MCF 10A (cell line): ENCODE data around the gene TRPV2. TPM values are rescaled to one million over a fixed set of nuclear protein-coding genes. Genes with fewer than 3 reads are reported as not detected.
A peak's percentile ranks its signal among the peaks of the same experiment; 100 is the strongest.
"Not testable (repeated sequence)": the region's sequence is repeated elsewhere in the genome, so short reads cannot be mapped to it uniquely, and the experiment has no call there.

Experiments
- BruUV-seq: library from RNA; stranded (reverse); fragments of 400-500 nt; replicated peaks from 2 replicates; lab custom pipeline; 2021; lab: Mats Ljungman, UMichigan
- CTCF ChIA-PET: fragments of 300-600 bp; sonication (Branson Sonifier 250); formaldehyde crosslinking; extraction: SDS; loops from one replicate; lab custom pipeline; 2021; ENCODE audit warnings: antibody characterized with exemption, inconsistent platforms; lab: Yijun Ruan, JAX
- POLR2A ChIA-PET: fragments of 300-600, 350-650 bp; sonication (Branson Sonifier 250); formaldehyde crosslinking; extraction: SDS; loops from one replicate; lab custom pipeline; 2020; ENCODE audit warnings: antibody characterized with exemption, inconsistent platforms; lab: Yijun Ruan, JAX
- DNase-seq: peaks from one replicate; pipeline ENCODE4 v3.0.0-alpha.2; 2018; ENCODE audit not compliant: unreplicated experiment
- H3K27ac Mint-ChIP-seq: one replicate; pipeline ENCODE4 v1.8.0; 2022; ENCODE audit warnings: mild to moderate bottlenecking, low read depth, mixed read lengths; ENCODE audit not compliant: unreplicated experiment
- H3K27me3 Mint-ChIP-seq: one replicate; pipeline ENCODE4 v1.8.0; 2022; ENCODE audit warnings: mixed read lengths; ENCODE audit not compliant: insufficient read depth, unreplicated experiment
- H3K36me3 Mint-ChIP-seq: one replicate; pipeline ENCODE4 v1.8.0; 2022; ENCODE audit warnings: mild to moderate bottlenecking, moderate library complexity, mixed read lengths; ENCODE audit not compliant: insufficient read depth, unreplicated experiment
- H3K4me1 Mint-ChIP-seq: one replicate; pipeline ENCODE4 v1.8.0; 2022; ENCODE audit warnings: mixed read lengths; ENCODE audit not compliant: insufficient read depth, unreplicated experiment
- H3K4me3 Mint-ChIP-seq: one replicate; pipeline ENCODE4 v1.8.0; 2022; ENCODE audit warnings: mild to moderate bottlenecking, moderate library complexity, mixed read lengths; ENCODE audit not compliant: unreplicated experiment
- H3K9me3 Mint-ChIP-seq: one replicate; pipeline ENCODE4 v1.8.0; 2022; ENCODE audit warnings: mixed read lengths; ENCODE audit not compliant: unreplicated experiment
- intact Hi-C: fragments of 100-400 bp; cut with micrococcal nuclease; formaldehyde crosslinking; loops from 2 replicates; pipeline ENCODE4 v1.14.1; 2022
- total RNA-seq: library from RNA; stranded (reverse); gene quantifications from 2 replicates; pipeline ENCODE4 v1.2.3, GENCODE V29; 2022
- TF ChIP-seq, protein P1 (sequence below): fragments of 200-600 bp; IDR thresholded peaks from one replicate; pipeline ENCODE4 v1.8.0; 2022; ENCODE audit warnings: antibody characterized with exemption, mild to moderate bottlenecking; ENCODE audit not compliant: unreplicated experiment

The TRPV2 gene
- total RNA-seq, 1 experiment from 2014 or later, result not detected

DNA sequence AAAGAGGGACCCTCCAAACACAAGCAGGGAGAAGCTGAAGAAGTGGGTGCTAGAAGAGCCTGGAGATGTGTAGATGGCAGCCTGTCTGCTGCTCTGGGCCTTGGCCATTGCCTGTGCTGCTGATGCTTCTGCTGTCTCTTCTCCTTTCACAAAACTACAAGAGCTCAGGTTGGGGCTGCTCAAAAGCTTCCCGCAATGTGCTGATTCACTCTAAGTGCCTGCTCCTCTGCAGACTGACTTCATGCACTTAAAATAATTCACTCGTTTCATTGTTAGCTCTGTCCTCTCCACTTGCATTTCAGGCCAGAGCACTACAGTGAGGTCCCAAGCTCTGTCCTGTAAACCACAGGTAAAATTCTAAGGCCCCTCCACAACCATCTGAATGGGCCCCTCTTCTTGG, 18.7 kb upstream of the TRPV2 start:
- H3K4me1 Mint-ChIP-seq, CTCF ChIA-PET, H3K36me3 Mint-ChIP-seq, H3K27me3 Mint-ChIP-seq, H3K9me3 Mint-ChIP-seq, BruUV-seq, intact Hi-C loops, H3K27ac Mint-ChIP-seq, H3K4me3 Mint-ChIP-seq, DNase-seq: not testable (repeated sequence)
- POLR2A ChIA-PET, result interaction anchor here (0.9 kb wide), 1 partner anchor 48 kb away, joined by 3 read pairs; no protein-coding TSS in a partner anchor

DNA sequence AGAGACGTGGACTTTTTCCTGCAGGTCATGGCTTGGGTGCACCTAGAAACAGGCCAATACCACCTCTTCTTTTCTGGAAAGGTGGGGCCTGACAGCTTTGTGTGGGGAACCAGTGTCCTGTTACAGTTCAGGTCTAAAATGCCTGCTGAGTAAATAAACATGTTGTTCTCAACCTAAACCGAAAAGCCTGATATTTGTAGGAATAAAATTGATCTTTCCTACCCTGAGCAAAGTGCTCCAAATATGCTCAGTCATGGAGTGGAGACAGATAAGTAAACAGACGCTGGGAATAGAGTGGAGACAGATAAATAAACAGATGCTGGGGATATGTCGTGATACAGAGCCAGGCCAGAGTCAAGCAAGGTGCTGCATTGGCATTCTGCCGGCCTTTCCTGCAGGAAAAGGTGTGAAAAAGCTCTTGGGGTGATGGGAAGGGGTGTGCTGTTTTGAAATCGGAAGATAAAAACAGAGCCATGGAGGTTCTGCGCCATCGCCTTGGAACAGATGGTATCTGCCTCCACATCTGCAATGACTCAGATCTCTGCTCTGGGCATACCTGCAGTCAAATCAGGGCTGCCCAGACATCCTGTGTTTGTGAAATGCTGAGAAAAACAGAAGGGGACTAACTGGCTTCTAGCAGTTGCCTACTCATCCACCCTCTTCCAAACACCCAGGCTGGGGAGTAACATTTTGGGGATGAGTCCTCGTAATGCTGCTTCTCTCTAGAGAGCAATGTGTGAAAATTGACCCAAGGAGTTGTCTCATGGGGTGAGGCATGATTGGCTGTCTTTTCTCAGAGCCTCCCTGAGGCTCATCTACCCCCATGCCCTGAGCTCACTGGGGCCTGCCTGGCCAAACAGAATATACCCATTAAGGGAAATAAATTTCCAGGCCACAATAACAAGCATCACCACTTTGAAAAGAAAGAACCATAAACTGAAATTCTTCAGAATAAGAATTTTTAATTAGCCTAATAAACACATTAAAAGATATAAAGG, 16.8 kb upstream of the TRPV2 start:
- peak; percentile 57 for DNase-seq
- ChIA-PET POLR2A (interaction anchor here (1.2 kb wide), 2 partner anchors 26 to 40 kb away, joined by 4 to 8 read pairs; no protein-coding TSS in a partner anchor), CTCF (interaction anchor here (1.1 kb wide), 1 partner anchor 11 kb away, joined by 4 read pairs; no protein-coding TSS in a partner anchor)
- H3K4me1 Mint-ChIP-seq, result peaks cover 9% of the 10 kb centered on the region
- no peaks in the 10 kb centered on the region for H3K27me3 Mint-ChIP-seq
- no peaks in the 10 kb centered on the region for H3K9me3 Mint-ChIP-seq
- no peak overlapping the region for H3K4me3 Mint-ChIP-seq
- TF ChIP-seq, protein P1, sequence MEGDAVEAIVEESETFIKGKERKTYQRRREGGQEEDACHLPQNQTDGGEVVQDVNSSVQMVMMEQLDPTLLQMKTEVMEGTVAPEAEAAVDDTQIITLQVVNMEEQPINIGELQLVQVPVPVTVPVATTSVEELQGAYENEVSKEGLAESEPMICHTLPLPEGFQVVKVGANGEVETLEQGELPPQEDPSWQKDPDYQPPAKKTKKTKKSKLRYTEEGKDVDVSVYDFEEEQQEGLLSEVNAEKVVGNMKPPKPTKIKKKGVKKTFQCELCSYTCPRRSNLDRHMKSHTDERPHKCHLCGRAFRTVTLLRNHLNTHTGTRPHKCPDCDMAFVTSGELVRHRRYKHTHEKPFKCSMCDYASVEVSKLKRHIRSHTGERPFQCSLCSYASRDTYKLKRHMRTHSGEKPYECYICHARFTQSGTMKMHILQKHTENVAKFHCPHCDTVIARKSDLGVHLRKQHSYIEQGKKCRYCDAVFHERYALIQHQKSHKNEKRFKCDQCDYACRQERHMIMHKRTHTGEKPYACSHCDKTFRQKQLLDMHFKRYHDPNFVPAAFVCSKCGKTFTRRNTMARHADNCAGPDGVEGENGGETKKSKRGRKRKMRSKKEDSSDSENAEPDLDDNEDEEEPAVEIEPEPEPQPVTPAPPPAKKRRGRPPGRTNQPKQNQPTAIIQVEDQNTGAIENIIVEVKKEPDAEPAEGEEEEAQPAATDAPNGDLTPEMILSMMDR, result no peak
- no peaks in the 10 kb centered on the region for H3K36me3 Mint-ChIP-seq
- intact Hi-C loops, result no loop called here
- no TSS peak for BruUV-seq
- H3K27ac Mint-ChIP-seq, result peak overlapping the region; percentile 44

DNA sequence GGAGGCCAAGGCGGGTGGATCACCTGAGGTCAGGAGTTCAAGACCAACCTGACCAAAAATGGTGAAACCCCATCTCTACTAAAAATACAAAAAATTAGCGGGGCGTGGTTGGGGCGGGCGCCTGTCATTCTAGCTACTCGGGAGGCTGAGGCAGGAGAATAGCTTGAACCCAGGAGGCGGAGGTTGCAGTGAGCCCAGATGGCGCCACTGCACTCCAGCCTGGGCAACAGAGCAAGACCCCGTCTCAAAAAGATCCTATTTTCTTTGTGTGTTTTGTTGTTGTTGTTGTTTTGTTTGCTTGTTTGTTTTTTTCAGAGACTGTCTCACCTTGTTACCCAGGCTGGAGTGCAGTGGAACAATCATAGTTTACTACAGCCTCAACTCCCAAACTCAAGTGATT, 11.5 kb upstream of the TRPV2 start:
- BruUV-seq, H3K36me3 Mint-ChIP-seq, H3K27me3 Mint-ChIP-seq, intact Hi-C loops, H3K9me3 Mint-ChIP-seq, POLR2A ChIA-PET, DNase-seq, CTCF ChIA-PET, H3K27ac Mint-ChIP-seq, H3K4me3 Mint-ChIP-seq: not testable (repeated sequence)
- H3K4me1 Mint-ChIP-seq, result peaks cover 13% of the 10 kb centered on the region

DNA sequence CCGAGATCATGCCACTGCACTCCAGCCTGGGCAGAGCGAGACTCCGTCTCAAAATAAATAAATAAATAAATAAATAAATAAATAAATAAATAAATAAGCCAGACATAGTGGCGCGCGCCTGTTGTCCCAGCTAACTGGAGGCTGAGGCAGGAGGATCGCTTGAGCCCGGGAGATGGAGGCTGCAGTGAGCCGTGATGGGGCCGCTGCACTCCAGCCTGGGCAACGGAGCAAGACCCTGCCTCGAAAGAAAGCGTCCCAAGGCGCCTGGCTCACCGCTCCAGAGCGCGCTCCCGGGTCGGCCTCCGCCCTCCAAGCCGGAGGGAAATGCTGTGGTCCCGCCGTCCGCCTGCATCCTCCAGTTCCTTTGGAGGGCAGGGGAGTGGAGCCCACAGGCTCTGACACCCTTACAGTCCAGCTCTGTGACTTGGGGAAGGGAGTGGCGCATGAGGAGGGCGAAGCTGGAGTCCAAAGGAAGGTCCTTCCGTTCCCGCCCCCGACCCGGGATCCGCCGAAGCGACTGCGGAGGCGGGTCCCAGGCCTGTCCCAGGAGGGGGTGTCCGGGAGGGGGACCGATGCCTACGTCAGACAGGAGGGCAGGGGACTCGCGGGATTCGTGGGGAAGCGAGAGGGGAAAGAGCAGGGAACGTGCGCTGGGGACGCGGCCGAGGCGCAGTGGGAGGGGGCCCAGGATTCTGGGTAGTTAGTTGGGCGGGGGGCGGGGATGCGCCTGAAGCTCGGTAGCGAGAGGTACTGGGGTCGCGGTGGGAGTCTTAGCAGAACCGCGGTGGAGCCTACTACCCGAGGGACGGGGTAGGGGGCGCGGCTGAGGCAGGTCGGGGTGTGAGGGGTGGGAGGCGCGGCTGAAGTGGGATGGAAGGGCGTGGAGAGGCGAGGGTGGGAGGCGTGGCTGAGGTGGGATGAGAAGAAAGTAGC, 8.4 kb upstream of the TRPV2 start:
- ChIA-PET CTCF (interaction anchor here (0.6 kb wide), 1 partner anchor 248 kb away, joined by 4 read pairs; no protein-coding TSS in a partner anchor), POLR2A (interaction anchor here (1.7 to 2.0 kb wide), 2 partner anchors 32 to 34 kb away, joined by 8 read pairs; no protein-coding TSS in a partner anchor)
- Mint-ChIP-seq H3K36me3 (no peaks in the 10 kb centered on the region), H3K9me3 (no peaks in the 10 kb centered on the region), H3K4me1 (peaks cover 11% of the 10 kb centered on the region), H3K27ac (no peak overlapping the region), H3K4me3 (no peak overlapping the region), H3K27me3 (no peaks in the 10 kb centered on the region)
- intact Hi-C loops, result no loop called here
- no peak for DNase-seq
- no TSS peak for BruUV-seq
- TF ChIP-seq, protein P1, result no peak
